Prostate gland (tissue), 2 donors: ENCODE data around the gene CNTNAP2. TPM values are rescaled to one million over a fixed set of nuclear protein-coding genes. Genes with fewer than 3 reads are reported as not detected.

Source experiments
- DNase-seq: peaks from one replicate; pipeline ENCODE4 v3.0.0-alpha.2; 2019; ENCODE audit warnings: low spot score
- H3K27ac ChIP-seq, 2 donors: fragments of 200-600 bp; sonication (generic); 2 replicates each; pipeline ENCODE4 v1.5.1; 2017 to 2019
- H3K27me3 ChIP-seq: fragments of 200-600 bp; sonication (generic); replicated peaks from 2 replicates; pipeline ENCODE4 v1.5.1; 2019; ENCODE audit not compliant: insufficient read depth
- H3K36me3 ChIP-seq, 2 donors: fragments of 200-600 bp; sonication (generic); 1 replicate in 1 of 2; 2 replicates in 1 of 2; pipeline versions ENCODE4 v1.5.1 to v1.8.1; 2017 to 2019
- H3K4me1 ChIP-seq: fragments of 200-600 bp; sonication (generic); replicated peaks from 2 replicates; pipeline ENCODE4 v1.5.1; 2019
- H3K4me3 ChIP-seq, 2 donors: fragments of 200-600 bp; sonication (generic); 2 replicates each; pipeline ENCODE4 v1.5.1; 2017 to 2019
- H3K9me3 ChIP-seq: fragments of 200-600 bp; sonication (generic); 2 replicates; pipeline ENCODE4 v1.5.1; 2017
- POLR2A ChIP-seq: fragments of 450-650 bp; IDR thresholded peaks from one replicate; pipeline ENCODE4 v1.6.1; 2016; ENCODE audit warnings: antibody characterized with exemption, mild to moderate bottlenecking
- POLR2AphosphoS5 ChIP-seq: sonication (generic); formaldehyde crosslinking; IDR thresholded peaks from one replicate; pipeline ENCODE4 v1.6.1; 2017; ENCODE audit warnings: antibody characterized with exemption
- WGBS: methylation state at CpG from one replicate; pipeline ENCODE4 v1.1.5; 2018; 5-methylcytosine and 5-hydroxymethylcytosine counted together
- intact Hi-C: fragments of 100-400 bp; cut with DNase I; formaldehyde crosslinking; loops from one replicate; pipeline ENCODE4 v1.14.2; 2022
- total RNA-seq, 2 donors: library from RNA; depleted of rRNA; stranded (reverse); fragments of >200 nt; gene quantifications; one replicate each; pipeline ENCODE4 v1.1.0, GENCODE V29; 2016
- TF ChIP-seq, protein P1 (sequence below), 4 experiments: fragments of 200-600 bp in 2 of 4; fragments of 450-650 bp in 2 of 4; sonication (generic) in 2 of 4; IDR thresholded peaks; 1 replicate in 3 of 4; 2 replicates in 1 of 4; pipeline ENCODE4 v1.5.1; 2016 to 2019; ENCODE audit warnings: antibody characterized with exemption in 4 of 4, mild to moderate bottlenecking in 2 of 4, moderate library complexity in 2 of 4

Gene CNTNAP2
- total RNA-seq, 2 donors from 2014 or later = 10.6 to 43.7 TPM

GRCh38 chr7:146731185-146731584, 614.6 kb downstream of the CNTNAP2 start:
- 97% methylated on average over 4 of the region's 4 CpGs for WGBS

DNA sequence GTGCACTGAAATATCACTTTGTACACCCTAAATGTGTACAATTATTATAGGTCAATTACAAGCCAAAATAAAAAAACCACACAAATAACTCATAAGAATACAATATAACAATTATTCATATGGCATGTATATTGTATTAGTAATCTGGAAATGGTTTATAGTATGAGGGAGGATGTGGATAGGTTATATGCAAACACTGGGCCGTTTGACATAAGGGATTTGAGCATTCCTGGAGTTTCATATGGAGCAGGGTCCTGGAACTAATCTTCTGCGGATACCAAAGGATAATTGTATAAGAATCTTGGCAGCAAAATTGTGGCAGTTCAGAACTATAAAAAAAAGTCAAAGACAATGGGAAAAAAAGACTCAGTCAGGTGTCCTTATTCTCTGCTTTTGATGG, 619.4 kb downstream of the CNTNAP2 start:
- WGBS = 58% methylated on average over 2 of the region's 2 CpGs
- intact Hi-C loops = no loop called here
- no peaks in the 10 kb centered on the region for H3K36me3 ChIP-seq

More at GRCh38 chr7:146731185-146731584, 614.6 kb downstream of the CNTNAP2 start:
- TF ChIP-seq POLR2A (no peak), POLR2AphosphoS5 (no peak)
- TF ChIP-seq, protein P1, sequence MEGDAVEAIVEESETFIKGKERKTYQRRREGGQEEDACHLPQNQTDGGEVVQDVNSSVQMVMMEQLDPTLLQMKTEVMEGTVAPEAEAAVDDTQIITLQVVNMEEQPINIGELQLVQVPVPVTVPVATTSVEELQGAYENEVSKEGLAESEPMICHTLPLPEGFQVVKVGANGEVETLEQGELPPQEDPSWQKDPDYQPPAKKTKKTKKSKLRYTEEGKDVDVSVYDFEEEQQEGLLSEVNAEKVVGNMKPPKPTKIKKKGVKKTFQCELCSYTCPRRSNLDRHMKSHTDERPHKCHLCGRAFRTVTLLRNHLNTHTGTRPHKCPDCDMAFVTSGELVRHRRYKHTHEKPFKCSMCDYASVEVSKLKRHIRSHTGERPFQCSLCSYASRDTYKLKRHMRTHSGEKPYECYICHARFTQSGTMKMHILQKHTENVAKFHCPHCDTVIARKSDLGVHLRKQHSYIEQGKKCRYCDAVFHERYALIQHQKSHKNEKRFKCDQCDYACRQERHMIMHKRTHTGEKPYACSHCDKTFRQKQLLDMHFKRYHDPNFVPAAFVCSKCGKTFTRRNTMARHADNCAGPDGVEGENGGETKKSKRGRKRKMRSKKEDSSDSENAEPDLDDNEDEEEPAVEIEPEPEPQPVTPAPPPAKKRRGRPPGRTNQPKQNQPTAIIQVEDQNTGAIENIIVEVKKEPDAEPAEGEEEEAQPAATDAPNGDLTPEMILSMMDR (IDR thresholded peaks at IDR 0.05) = no peak
- no peaks in the 10 kb centered on the region for H3K27me3 ChIP-seq
- intact Hi-C loops = no loop called here
- no peak for DNase-seq
- no peaks in the 10 kb centered on the region for H3K36me3 ChIP-seq
- H3K4me1 ChIP-seq = no peaks in the 10 kb centered on the region
- H3K27ac ChIP-seq = no peak overlapping the region
- no peaks in the 10 kb centered on the region for H3K9me3 ChIP-seq
- H3K4me3 ChIP-seq = no peak overlapping the region

DNA sequence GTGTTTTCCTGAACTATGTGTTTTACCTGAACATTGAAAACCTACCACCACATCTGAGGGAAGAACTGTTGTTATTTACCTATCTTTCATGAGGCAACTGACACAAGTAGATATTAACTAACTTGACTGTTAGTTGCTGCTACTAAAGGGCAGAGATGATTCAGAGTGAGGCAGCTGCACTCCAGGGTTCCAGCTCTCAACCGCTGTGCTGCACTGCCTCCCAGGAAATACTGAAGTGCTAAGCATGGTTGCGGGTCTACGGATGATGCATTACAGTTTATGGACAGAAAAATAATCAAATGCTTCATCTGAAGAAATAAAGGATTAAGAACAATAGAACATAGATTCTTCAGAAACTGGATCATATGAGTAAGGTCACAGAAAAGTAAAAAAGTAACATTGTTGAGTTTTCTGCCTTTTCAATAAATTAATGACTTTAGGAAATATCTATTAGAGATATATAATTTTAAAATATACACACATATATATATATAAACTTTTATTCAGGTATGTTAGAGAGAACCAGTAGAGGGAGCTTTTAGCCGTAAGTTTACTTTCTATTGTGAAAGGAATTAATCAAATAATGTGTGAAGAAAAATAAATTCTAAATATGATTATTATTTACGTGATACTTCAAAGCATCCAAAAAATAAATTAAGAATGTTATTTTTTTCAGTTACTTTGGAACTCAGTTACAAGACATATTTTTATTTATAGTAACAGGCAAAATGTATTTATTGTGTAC, 620.0 kb downstream of the CNTNAP2 start:
- Histone ChIP-seq H3K4me1 (no peaks in the 10 kb centered on the region), H3K27ac (no peak overlapping the region), H3K9me3 (no peaks in the 10 kb centered on the region), H3K4me3 (no peak overlapping the region), H3K27me3 (no peaks in the 10 kb centered on the region), H3K36me3 (no peaks in the 10 kb centered on the region)
- WGBS = 80% methylated on average over 5 of the region's 5 CpGs
- DNase-seq = no peak
- intact Hi-C loops = no loop called here
- TF ChIP-seq POLR2A (no peak), POLR2AphosphoS5 (no peak)
- TF ChIP-seq, protein P1 (IDR thresholded peaks at IDR 0.05) = no peak

More for the DNA sequence above, 619.4 kb downstream of the CNTNAP2 start:
- no peak for DNase-seq
- Histone ChIP-seq H3K4me3 (no peak overlapping the region), H3K27ac (no peak overlapping the region), H3K27me3 (no peaks in the 10 kb centered on the region), H3K4me1 (no peaks in the 10 kb centered on the region), H3K9me3 (no peaks in the 10 kb centered on the region)
- TF ChIP-seq, protein P1 (IDR thresholded peaks at IDR 0.05) = no peak
- no peak for TF ChIP-seq POLR2A
- TF ChIP-seq POLR2AphosphoS5 = no peak

GRCh38 chr7:146740039-146740438, 623.4 kb downstream of the CNTNAP2 start:
- DNase-seq = no peak
- intact Hi-C loops = no loop called here
- Histone ChIP-seq H3K4me3 (no peak overlapping the region), H3K9me3 (no peaks in the 10 kb centered on the region), H3K27me3 (no peaks in the 10 kb centered on the region), H3K4me1 (no peaks in the 10 kb centered on the region), H3K27ac (no peak overlapping the region), H3K36me3 (no peaks in the 10 kb centered on the region)
- TF ChIP-seq POLR2A = no peak
- TF ChIP-seq, protein P1 (IDR thresholded peaks at IDR 0.05) = no peak
- TF ChIP-seq POLR2AphosphoS5 = no peak
- WGBS = 100% methylated on average over 1 of the region's 1 CpG

DNA sequence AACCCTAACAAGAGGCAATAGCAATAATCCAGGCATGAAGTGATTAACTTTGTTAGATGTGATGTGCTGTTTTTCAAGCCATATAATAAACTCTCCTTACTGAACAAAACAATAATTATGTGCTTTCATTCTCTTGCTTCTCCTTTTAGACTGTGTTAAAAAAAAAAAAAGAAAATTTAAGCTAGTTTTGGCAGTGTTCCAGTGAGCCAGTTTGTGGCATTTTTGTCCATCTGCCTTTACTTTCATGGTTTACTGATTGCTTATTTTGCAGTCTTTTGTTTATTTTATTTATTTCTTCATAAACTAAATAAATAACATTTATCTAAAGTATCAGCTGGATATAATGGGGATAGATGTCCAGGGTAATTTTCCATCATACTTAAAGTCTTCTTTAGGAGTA, 625.3 kb downstream of the CNTNAP2 start:
- no peaks in the 10 kb centered on the region for H3K9me3 ChIP-seq
- H3K27ac ChIP-seq = no peak overlapping the region
- H3K4me1 ChIP-seq = no peaks in the 10 kb centered on the region
- DNase-seq = no peak
- TF ChIP-seq, protein P1 (IDR thresholded peaks at IDR 0.05) = no peak
- TF ChIP-seq POLR2A (no peak), POLR2AphosphoS5 (no peak)
- H3K36me3 ChIP-seq = no peaks in the 10 kb centered on the region
- intact Hi-C loops = no loop called here
- H3K4me3 ChIP-seq = no peak overlapping the region
- no peaks in the 10 kb centered on the region for H3K27me3 ChIP-seq
